ENCODE measurements around the gene CDK15. TPM values are rescaled to one million over a fixed set of nuclear protein-coding genes. Genes with fewer than 3 reads are reported as not detected.

CDK15 gene
- total and polyA plus RNA-seq, 2 experiments from 2014 or later: 0.27 TPM; not detected in 1

DNA sequence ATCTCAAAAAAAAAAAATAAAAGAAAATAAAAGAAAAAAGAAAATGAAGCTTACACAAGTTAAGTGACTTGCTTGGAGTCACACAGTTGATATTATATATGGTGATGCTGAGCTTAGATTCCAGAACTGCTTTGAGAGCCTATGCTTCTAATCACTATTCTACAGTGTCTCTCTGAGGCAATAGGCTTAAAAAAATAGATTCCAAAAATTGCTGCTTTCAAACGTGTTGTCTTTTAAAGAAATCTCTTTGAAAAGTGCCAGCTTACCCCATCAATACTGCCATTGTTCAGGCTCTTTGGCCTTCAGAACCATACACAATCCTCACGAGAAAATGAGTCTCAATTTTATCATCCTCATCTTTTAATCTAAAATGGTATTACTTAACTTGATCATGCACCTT lies 102.6 kb downstream of the CDK15 start (continued):
- TF ChIP-seq STAT1 (IDR thresholded peaks at IDR 0.05; ENCODE audit: unreplicated experiment): no peak
- TF ChIP-seq CREB1 (CRISPR knock-in tag; IDR thresholded peaks at IDR 0.05; ENCODE audit: low read depth): no peak
- no peak for TF ChIP-seq NANOG (IDR thresholded peaks at IDR 0.05; ENCODE audit: borderline replicate concordance)
- no peak for TF ChIP-seq ZNF462 (CRISPR knock-in tag; IDR thresholded peaks at IDR 0.05)
- no peak for TF ChIP-seq EZH2phosphoT487 (IDR thresholded peaks at IDR 0.05; ENCODE audit: unreplicated experiment)
- TF ChIP-seq EZH2 (IDR thresholded peaks at IDR 0.05; ENCODE audit: low read depth, unreplicated experiment): no peak
- no peak for TF ChIP-seq ZNF331 (CRISPR knock-in tag; IDR thresholded peaks at IDR 0.05; ENCODE audit: low read depth)
- TF ChIP-seq ZNF114 (CRISPR knock-in tag; IDR thresholded peaks at IDR 0.05): no peak

GRCh38 chr2:201909348-201909747 lies 103.0 kb downstream of the CDK15 start:
- H3K27me3 ChIP-seq (ENCODE audit: insufficient read depth): no peaks in the 10 kb centered on the region
- DNase-seq (ENCODE audit: low spot score): no peak
- no peak for TF ChIP-seq ZNF462 (CRISPR knock-in tag; IDR thresholded peaks at IDR 0.05)
- Mint-ChIP-seq H3K4me3 (no peak overlapping the region), H3K9me3 (no peaks in the 10 kb centered on the region; the same call in 2 of the 3 replicates), H3K27ac (no peak overlapping the region), H3K4me1 (peaks cover 56% of the 10 kb centered on the region), H3K36me3 (ENCODE audit: low read depth) (no peaks in the 10 kb centered on the region), H3K27me3 (ENCODE audit: insufficient read depth, low read depth, poor library complexity) (peaks cover 8% of the 10 kb centered on the region)
- H3K9me2 ChIP-seq (ENCODE audit: insufficient read depth): peaks cover 6% of the 10 kb centered on the region; the same call in 1 of the 2 replicates
- H3K36me3 ChIP-seq (ENCODE audit: insufficient read depth): no peaks in the 10 kb centered on the region
- H3K4me3 ChIP-seq: no peak overlapping the region
- H4K20me1 ChIP-seq (replicated peaks; ENCODE audit: insufficient read depth): no peaks in the 10 kb centered on the region
- peaks cover 55% of the 10 kb centered on the region for H3K4me1 ChIP-seq (ENCODE audit: insufficient read depth)
- no peak overlapping the region for H3K4me2 ChIP-seq
- H2AFZ ChIP-seq: 0 out of 2 replicates have a peak overlapping the region, but pooled peaks have one; percentile 14
- H3F3A ChIP-seq (replicated peaks; ENCODE audit: low read depth): peaks cover 5% of the 10 kb centered on the region
- H3K27ac ChIP-seq (ENCODE audit: low read depth): no peak overlapping the region
- no peak for ATAC-seq
- H3K79me2 ChIP-seq (replicated peaks; ENCODE audit: insufficient read depth): no peaks in the 10 kb centered on the region
